GM20431 (cell line): Measurements from ENCODE around the gene ARL17B.
"Not testable (repeated sequence)": the region's sequence is repeated elsewhere in the genome, so short reads cannot be mapped to it uniquely, and the experiment has no call there.

Experiments
- in situ Hi-C: fragments of 300-500 bp; cut with MseI, MboI; formaldehyde crosslinking; loops from one replicate; pipeline ENCODE4 v1.15.0; 2020; ENCODE audit warnings: low sequenced_read_pairs; ENCODE audit not compliant: unreplicated experiment

ARL17B gene

GRCh38 chr17:46256369-46256768, 105.2 kb downstream of the ARL17B start:
- in situ Hi-C loops, result not testable (repeated sequence)

DNA sequence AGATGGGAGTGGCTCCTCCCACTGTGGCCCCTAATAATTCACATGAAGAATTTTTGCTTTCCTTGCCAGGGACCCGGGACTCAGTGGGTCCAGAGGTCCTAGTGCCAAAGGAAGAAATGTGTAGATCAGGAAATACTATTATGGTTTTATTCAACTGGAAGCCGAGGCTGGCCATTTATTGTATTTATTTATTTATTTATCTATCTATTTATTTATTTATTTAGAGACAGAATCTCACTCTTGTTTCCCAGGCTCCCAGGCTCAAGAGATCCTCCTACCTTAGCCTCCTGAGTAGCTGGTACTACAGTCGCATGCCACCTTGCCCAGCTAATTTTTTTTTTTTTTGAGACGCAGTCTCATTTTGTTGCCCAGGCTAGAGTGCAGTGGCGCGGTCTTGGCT, 107.4 kb downstream of the ARL17B start:
- in situ Hi-C loops, result not testable (repeated sequence)

GRCh38 chr17:46253722-46254121, 107.8 kb downstream of the ARL17B start:
- in situ Hi-C loops, result not testable (repeated sequence)

GRCh38 chr17:46252804-46253203, 108.8 kb downstream of the ARL17B start:
- in situ Hi-C loops, result not testable (repeated sequence)

- in situ Hi-C loops, result not testable (repeated sequence)
Measured at GRCh38 chr17:46249153-46249552, 112.4 kb downstream of the ARL17B start.

GRCh38 chr17:46244949-46245768, 116.4 kb downstream of the ARL17B start:
- in situ Hi-C loops, result not testable (repeated sequence)

DNA sequence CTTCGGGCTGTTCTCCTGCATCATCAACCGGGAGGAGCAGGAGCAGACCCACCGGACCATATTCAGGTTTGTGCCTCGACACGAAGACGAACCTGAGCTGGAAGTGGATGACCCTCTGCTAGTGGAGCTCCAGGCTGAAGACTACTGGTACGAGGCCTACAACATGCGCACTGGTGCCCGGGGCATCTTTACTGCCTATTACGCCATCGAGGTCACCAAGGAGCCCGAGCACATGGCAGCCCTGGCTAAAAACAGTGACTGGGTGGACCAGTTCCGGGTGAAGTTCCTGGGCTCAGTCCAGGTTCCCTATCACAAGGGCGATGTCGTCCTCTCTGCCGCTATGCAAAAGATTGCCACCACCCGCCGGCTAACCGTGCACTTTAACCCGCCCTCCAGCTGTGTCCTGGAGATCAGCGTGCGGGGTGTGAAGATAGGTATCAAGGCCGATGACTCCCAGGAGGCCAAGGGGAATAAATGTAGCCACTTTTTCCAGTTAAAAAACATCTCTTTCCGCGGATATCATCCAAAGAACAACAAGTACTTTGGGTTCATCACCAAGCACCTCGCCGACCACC, 117.1 kb downstream of the ARL17B start:
- in situ Hi-C loops, result not testable (repeated sequence)

- in situ Hi-C loops, result not testable (repeated sequence)
Measured at GRCh38 chr17:46243928-46244327, 117.6 kb downstream of the ARL17B start.

GRCh38 chr17:46243505-46243904, 118.1 kb downstream of the ARL17B start:
- in situ Hi-C loops, result not testable (repeated sequence)

DNA sequence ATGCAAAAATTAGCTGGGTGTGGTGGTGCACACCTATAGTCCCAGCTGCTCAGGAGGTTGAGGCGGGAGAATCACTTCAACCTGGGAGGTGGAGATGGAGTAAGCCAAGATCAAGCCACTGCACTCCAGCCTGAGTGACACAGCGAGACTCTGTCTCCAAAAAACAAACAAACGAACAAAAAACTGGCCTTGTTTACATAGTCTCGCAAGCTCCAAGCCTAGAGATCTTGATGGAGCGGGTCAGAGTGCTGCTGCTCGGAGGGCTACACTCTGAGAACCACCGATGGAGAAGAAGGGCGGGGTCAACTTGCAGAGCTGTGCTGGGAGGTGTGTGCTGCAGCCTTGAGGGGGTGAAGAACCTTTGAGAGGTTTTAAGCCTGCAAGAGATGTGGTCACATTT, 130.2 kb downstream of the ARL17B start:
- in situ Hi-C loops, result not testable (repeated sequence)

DNA sequence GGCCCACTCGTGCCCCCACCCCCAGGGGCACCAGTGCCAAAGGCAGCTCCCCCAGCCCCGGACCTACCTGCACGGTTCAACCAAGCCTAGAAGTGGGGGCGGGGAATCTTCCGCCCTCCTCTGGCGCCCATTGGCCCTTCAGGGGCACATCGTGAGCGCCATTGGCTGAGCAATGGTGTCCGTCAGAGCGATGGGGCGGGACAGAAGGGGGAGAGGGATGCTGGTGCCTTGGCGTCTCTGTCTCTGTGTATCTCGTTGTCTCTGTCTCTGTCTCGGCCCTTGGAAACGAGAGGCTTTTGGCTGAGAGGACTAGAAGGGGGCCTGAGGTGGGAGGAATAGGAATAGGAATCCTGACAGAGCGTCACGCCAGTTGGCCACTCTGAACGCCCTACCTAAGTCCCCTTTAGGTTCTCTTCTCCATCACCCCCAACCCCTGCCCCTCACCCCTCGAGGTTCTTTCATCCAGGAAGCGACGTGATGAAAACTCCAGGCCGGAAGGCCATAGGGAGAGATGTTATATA, 136.2 kb downstream of the ARL17B start:
- in situ Hi-C loops, result not testable (repeated sequence)

DNA sequence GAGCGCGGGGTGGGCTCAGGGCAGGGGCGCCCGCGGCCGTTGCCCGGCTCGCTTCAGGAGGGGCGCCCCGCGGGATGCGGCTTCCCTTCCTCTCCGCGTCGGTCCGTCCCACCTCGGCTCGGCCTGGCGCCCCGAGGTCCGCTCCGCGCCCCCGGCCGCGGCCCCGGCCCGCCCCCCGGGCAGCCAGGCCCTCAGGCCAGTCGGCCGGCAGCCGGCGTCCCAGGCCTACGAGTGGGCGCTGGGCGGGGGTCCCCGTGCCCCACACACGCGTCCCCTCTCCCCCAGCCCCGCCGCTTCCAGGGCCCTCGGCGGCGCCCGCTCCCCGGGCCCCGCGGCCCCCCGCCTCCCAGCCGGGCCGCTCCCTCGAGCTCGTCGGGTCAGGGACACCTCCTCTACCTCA, 136.7 kb downstream of the ARL17B start:
- in situ Hi-C loops, result loop anchor here (25.0 kb wide), 1 partner anchor 213 kb away; no protein-coding TSS in a partner anchor
